Medulla oblongata (tissue), 1 donor: Measurements from ENCODE around the gene SLC6A18.

ENCODE experiments used
- DNase-seq: peaks from one replicate; pipeline ENCODE4 v3.0.0-alpha.2; 2015; ENCODE audit errors: extremely low spot score

The SLC6A18 gene

DNA sequence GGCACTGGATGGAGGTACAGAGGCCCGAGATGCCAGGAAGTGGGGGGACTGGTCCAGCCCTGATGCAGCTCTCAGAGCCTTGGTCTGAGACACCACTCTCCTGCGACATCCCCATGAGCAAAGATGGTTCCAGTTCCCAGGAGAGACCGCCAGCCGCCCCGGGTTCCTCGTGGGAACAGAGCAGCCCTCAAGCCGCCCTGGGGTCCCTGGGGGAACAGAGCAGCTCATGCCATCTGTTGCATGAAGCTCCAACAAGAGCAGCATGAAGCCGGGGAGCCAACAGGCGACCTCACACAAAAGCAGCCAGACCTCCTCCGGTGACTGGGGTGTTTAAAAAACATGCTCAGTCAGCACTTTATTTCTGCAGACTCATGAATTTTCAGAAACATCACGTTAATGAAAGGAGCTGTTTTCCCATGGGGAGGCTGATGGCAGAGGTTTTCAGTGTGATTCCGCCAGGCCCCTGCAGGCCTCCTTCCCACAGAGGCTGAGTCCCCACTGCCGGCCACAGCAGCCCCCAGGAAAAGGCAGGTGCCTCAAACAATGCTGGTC lies 6.2 kb downstream of the SLC6A18 start:
- DNase-seq = no peak

DNA sequence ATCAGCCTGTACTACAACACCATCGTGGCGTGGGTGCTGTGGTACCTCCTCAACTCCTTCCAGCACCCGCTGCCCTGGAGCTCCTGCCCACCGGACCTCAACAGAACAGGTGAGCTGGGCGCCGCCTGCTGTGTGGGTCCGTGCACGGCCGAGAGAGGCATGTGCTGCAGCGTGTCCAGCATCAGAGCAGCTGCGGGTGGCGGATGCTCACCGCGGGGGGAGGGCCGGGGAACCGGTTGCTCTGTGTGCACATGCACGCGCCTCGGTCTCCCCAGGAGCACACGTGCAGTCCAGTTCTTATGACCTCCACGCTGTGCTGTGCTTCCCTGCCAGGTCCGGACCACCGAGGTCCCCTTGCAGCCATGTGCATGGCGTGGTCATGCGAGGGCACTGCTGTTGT lies 7.6 kb downstream of the SLC6A18 start:
- no peak for DNase-seq

DNA sequence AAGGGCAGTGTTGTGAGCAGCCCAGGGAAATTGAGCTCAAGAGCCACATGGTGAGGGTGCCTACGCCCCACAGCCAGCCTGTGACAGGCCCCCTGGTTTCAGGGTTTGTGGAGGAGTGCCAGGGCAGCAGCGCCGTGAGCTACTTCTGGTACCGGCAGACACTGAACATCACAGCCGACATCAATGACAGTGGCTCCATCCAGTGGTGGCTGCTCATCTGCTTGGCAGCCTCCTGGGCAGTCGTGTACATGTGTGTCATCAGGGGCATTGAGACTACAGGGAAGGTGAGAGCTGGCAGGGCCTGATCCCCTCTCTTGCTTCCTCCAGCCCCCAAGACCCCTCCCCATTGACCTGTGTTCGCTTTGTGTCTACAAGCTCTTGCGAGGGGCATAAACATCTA lies 10.2 kb downstream of the SLC6A18 start:
- no peak for DNase-seq

DNA sequence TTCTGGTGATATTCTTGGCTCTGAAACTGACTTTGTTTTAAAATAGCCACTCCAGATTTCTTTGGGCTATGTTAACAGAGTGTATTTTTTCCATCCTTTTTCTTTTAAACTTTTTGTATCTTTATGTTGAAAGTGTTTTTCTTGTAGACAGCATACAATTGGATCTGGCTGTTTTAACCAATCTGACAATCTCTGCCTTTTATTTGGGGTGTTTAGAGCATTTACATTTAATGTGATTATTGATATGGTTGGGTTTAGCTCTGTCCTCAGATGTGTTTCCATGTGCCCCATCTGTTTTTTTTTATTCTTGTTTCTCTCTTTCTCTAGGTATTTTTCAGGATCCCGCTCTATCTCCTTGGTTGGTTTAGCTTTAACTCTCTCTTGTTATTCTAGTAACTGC lies 10.7 kb downstream of the SLC6A18 start:
- DNase-seq = no peak

DNA sequence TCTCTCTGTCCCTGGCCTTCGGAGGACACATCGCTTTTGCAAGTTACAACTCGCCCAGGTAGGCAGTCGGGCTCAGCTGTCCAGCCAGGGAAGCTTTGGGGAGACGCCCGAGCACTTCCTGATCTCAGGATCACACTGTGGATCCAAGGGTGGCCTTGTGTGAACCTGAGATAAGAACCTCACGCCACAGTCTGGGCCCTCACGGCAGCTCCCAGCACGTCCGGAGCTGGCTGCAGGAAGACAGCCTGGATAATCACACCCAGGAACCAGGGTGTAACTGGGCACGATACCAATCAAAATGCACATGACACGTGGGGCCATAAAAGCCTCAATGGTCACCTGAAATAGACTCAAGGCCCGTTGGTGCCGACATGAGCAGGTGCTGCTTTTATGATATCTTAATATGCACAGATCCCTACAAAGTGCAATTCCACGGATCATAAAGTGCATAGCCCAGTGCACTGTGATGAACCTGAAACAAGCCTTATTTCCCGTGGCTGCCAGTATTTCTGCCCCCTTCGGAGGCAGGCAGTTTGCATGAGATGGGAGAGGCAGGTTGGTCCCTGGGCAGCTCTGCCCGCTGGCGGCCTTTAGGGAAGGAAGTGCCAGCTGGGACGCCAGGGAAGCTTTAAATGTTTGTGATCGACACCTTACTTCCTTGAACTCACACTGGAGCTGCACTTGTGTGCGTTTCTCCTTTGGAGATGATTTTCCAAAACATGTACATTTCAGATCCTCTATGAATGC lies 14.5 kb downstream of the SLC6A18 start:
- no peak for DNase-seq

DNA sequence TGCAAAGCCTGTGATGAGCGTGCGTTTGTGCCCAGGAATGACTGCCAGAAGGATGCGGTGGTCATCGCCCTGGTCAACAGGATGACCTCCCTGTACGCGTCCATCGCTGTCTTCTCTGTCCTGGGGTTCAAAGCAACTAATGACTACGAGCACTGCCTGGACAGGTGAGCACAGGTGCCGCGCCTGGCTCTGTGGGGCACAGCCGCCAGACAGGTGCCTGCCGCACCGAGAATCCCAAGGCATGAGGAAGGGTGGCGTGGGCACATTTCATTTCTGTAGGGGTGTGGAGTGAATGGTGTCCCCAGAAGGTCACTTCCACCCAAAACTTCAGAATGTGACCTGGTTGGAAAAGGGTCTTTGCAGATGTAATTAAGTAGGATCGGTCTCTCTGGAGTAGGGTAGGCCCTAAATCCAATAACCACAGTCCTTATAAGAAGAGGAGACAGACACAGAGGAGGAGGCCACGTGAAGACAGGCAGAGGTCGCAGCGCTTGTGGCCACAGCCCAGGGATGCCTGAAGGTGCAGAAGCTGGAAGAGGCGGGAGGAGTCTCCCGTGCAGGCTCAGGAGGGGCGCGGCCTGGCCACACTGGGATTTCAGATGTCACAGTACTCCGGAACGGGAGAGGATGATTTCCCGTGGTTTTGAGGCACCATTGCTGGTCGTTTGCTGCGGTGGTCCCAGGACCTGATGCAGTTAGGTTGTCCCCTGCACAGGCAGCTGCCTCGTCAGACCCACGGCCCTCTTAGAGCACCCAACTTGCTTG lies 15.5 kb downstream of the SLC6A18 start:
- DNase-seq = no peak

DNA sequence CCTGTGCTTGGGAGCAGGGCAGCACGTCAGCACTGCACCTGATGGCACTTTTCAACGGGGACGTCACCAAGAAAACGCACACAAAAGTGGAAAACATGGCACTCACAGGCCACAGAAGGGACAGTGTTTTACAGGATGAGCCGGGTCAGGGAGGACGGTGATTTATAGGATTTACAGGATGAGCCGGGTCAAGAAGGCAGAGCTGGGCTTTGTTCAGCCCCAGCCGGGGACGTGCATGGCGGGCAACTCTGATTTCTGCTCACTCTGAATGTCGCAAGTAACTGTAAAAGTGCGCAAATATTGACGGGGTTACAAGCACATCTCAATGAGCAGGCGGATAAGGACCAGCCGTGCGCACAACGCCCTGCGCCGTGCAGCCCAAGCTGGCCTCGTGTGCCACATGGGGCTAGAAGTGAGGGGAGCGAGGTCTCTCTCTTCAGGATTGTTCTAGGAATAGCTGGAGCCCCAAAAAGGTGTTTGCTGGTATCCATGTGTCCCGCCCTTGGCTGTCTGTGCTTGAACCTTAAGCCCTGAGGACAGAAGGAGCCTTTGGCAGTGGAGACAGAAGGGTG lies 16.4 kb downstream of the SLC6A18 start:
- DNase-seq = no peak

DNA sequence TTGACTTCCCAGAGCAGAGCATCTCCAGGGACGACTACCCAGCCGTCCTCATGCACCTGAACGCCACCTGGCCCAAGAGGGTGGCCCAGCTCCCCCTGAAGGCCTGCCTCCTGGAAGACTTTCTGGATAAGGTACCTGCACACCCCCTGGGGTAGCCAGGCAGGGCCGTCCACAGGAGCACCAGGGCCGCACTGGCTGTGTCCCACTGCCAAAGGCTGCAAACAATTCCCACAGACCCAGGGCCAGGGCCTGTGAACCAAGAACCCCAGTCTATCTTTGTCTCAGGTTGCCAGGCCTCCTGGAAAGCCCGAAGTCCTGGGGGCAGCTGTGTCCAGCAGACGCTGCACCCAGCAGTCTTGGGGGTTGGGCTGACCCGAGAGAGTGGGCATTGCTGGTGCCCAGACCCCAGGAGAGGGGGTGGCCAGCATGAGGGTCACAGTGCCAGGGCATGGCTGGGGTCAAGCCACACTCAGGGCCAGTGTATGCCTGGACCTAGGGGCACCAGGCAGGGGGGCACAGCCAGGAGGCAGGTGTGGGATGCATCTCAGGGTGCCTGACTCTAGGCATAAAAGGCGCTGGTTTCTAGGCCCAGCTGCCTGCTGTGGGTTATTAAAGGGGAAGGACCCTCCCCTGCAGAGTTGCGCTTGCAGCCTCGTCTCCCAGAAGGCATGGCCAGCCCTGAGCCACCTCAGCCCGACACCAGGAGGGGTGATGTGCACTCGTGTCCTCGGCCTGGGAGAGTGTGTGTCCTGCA lies 17.7 kb downstream of the SLC6A18 start:
- no peak for DNase-seq

DNA sequence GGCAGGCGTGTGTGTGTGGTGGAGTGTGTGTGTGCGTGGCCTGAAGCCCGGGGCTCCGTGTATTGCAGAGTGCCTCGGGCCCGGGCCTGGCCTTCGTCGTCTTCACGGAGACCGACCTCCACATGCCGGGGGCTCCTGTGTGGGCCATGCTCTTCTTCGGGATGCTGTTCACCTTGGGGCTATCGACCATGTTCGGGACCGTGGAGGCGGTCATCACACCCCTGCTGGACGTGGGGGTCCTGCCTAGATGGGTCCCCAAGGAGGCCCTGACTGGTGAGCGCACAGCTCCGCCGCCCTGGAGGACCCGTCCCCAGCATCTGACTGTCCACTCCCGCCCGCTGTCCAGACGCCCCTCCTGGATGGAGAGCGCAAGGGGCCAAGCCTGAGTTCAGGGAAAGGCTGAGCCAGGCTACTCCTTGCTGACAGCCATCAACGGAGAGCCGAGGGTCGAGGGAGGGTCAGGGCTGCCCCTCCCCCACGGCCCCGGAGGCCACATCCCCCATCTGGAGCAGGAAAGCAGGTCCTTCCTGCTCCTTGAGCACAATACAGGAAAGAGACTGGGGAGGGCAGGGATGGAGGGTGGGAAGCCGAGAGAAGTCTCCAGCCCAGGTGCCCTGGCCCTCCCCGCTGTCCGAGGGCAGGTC lies 18.4 kb downstream of the SLC6A18 start:
- DNase-seq = no peak

DNA sequence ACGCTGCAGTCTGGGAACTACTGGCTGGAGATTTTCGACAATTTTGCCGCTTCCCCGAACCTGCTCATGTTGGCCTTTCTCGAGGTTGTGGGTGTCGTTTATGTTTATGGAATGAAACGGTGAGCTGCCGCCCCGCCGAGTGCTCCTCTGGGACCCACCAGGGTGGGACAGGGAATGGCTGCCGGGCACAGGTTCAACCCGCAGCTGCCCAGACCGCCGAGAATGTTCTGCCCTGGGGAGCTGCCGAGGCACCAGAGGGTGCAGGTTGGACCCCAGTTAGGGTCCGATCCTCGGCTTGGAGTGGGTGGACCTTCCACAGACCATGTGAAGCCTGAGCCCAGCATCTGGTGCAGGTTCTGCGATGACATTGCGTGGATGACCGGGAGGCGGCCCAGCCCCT lies 19.1 kb downstream of the SLC6A18 start:
- no peak for DNase-seq

DNA sequence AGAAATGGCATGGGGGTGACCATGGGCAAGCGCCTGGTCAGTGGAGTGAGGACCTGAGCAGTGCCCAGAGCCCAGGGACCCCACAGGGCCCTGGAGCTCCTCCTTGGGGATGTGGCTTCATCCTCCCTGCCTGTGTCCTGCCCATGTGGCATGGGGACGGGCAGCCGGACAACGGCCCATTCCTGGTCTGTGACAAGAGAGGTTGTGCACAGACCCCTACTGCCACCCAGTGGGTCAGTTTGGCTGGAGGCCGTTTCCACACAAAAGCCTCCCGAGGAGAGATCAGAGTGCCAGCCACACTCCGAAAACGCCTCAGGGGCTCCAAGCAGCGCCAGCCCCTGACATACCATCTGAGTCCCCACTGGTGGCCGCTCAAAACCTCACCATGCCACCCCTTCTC lies 19.8 kb downstream of the SLC6A18 start:
- DNase-seq = peak; percentile 9

DNA sequence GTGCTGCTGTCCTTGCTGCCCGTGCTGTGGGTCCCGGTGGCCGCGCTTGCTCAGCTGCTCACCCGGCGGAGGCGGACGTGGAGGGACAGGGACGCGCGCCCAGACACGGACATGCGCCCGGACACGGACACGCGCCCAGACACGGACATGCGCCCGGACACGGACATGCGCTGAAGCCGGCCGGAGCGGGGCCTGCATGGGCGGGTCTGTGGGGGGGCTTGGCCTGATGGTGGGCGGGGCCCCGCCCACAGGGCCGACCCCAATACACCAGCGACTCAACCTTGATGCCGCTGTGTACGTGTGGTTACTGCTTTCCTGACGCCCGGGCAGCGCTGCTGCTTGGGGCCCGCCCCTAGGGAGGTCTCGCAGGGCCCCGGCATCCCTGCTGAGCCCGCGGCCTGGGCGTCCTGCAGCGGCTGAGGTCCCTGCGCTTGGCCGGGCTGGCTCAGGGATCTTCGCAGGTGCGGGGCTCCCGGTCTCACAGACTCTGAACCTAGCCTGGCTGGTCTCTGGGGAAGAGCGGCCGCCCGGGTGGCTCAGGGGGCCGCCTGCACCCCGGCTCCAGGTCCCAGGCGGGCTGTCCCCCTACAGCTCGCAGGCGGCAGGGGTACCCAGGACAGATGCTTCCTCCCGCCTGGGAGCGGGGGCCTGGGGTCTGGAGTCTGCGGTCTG lies 20.9 kb downstream of the SLC6A18 start:
- DNase-seq = no peak

DNA sequence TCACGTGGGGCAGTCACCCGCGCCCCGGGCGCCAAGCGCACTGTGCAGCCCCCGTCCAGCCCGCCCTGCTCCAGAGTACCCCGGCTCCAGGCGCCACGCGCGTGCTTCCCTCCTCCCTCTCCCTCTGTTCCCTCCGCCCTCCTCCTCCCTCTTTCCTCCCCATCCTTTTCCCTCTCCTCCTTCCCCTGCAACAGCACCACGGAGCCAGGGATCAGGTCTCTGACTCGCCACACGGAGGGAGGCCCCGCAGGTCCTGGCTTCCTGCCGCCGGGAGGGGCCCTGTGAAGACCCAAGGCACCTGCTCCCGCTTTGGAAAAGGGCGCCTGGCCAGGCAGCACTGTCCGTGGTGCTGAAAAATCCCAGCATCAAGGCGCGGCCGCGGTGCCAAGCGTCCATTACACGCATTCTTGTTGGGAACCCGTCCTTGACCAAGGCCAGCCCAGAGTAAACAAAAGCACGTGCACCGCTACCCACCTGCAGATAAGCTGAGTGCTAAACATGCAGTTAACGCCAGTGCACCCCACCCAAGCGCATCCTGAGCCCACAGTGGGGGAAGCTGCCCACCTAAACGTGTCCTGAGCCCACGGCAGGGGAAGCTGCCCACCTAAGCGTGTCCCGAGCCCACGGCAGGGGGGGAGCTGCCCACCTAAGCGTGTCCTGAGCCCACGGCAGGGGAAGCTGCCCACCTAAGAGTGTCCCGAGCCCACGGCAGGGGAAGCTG lies 21.7 kb downstream of the SLC6A18 start:
- DNase-seq = no peak

DNA sequence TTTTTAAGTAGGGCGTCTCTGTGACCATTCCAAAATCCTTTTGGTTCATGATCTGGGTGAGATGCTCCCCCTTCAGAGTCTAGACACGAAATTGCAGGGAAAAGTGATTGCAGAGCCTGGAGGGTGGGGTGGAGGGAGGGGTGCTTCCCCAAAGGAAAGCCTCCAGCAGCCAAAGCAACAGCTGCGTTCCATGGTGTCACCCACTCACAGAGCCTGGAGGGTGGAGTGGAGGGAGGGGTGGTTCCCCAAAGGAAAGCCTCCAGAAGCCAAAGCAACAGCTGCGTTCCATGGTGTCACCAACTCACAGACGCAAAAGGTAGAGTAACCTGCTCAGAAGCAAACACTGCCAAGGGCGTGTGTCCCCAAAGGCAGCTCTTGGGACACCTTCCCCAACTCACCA lies 22.6 kb downstream of the SLC6A18 start:
- no peak for DNase-seq

DNA sequence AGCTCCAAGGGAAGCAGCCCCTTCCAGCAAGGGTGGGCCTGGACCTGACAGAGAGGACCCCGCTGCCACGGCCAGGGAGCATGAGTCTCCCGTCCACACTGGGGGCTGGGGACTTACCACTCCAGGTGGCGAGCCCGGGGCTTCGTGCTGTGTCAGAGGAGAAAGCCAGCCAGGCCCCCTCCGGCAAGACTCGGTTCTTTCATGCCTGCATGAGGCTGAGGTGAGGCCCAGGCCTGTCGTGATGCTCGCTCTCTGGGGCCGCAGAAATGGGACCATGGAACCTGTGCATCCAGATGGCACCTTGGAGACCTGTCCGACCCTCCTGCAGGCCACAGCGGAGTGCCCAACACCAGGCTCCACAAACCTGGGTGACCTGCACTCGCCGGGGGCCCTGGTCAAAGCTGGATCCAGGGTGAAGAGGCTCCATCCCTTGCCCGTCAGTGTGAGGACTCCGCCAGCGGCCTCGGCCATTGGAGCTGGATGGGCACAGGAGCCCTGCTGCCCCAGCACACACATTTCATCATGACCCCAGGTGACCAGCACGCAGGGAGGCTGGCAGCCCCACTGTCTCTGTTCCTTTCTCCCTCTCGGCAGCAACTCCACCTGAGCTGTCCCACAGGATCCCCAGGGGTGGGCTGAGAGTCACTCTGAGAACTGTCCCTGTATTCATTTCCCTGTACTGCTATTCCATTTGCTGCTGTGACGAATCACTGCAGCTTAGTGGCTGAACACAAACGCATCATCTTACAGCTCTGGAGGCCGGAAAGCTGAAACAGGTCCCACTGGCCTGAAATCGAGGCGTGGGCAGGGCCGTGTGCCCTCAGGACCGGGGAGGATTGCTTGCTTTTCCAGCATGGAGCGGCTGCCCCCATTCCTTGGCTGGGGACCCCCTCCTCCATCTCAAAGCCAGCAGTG lies 24.4 kb downstream of the SLC6A18 start:
- DNase-seq = no peak

DNA sequence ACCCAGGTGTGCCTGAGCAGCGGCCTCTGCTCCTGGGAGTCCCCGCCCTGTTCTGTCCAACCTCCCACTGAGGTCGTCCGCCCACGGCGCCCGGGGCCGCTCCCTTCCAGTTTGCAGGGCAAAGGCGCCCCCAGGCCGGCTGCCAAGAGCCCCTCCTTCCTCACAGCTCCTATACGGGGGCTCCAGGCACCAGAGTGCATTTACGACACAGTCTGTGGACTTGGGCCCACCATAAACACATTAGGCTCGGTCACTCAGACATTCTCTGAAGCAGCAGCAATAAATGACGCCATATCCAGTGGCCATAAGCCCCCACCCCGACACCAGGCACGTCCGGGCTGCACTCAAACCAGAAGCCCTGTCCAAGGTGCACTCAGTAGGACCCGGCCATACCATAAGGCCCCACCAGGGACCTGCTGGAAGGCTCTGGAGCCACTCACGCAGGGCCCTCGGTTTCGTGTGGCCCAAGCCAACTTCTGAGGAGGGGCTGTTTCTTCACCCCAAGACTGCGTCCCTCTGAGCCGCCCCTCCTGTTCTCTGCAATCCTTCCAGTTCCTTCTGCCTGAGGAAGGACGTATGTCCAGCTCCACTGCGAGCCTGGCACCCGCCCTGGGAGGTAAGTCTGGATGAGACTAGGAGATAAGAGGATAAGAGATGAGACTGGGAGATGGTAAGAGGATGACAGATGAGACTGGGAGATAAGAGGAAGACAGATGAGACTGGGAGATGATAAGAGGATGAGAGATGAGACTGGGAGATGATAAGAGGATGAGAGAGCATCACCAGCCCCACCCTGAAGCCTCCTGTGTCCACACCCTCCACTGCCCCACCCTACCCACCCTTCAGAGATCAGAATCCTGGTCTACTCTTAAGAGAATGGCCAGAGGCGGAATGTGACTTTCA lies 26.7 kb downstream of the SLC6A18 start:
- no peak for DNase-seq

DNA sequence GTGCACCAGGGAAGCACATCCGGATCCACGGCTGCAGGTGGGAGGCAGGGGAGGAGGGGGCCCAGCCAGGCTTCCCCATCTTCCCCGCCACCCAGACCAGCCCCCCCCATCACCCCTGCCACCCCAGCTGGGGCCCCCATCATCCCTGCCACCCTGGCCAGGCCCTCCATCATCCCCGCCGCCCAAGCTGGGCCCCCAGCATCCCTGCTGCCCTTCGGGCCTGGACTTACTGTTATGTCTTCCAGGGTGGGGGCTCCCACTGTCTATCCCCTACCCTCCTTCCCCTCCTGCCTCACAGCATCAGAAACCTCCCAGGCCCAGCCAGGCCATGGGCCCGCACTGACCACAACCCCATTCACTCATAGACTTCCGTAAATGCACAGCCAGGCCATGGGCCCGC lies 27.5 kb downstream of the SLC6A18 start:
- no peak for DNase-seq

DNA sequence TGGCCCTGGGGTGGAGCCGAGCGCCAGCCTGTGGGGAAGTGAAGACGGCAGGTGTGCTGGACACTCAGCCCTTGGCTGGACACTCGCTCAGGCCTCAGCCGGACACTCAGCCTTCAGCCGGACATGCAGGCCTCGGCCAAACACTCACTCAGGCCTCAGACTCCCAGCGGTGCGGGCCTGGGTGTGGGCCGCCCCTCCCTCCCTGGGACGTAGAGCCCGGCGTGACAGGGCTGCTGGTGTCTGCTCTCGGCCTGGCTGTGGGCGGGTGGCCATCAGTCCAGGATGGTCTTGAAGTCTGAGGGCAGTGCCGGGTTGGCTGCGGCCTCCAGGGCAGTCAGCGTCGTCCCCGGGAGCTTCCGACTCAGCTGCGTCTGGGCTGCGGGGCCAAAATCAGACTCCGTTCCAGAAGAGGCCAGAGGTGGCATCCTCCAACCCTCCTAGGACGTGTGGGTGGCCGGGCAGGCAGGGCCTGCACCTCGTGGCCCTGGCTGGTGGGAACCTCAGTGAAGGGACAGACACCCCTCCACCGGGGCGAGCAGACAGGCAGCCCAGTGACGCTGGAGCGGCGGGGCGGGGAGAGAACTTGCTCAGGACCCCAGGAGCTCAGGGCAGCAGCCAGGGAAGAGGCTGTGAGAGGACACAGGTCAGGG lies 28.4 kb downstream of the SLC6A18 start:
- DNase-seq = no peak
